Hepatocyte (in vitro differentiated cells): Measurements from ENCODE around the gene KIAA0319L. TPM values are rescaled to one million over a fixed set of nuclear protein-coding genes. Genes with fewer than 3 reads are reported as not detected.

Experiments
- DNase-seq: peaks from one replicate; pipeline ENCODE4 v3.0.0-alpha.2; 2016; ENCODE audit warnings: low spot score
- H2AFZ ChIP-seq: fragments of 200-600 bp; sonication (generic); 2 replicates; pipeline ENCODE4 v1.6.0; 2016; ENCODE audit warnings: antibody characterized with exemption, mild to moderate bottlenecking
- H3K27ac ChIP-seq: fragments of 200-600 bp; sonication (generic); 2 replicates; pipeline ENCODE4 v1.5.1; 2016; ENCODE audit warnings: mild to moderate bottlenecking
- H3K27me3 ChIP-seq: fragments of 200-600 bp; sonication (generic); 2 replicates; pipeline ENCODE4 v1.6.1; 2016
- H3K36me3 ChIP-seq: fragments of 200-600 bp; sonication (generic); replicated peaks from 2 replicates; pipeline ENCODE4 v1.5.1; 2016; ENCODE audit warnings: low read depth; ENCODE audit not compliant: insufficient read depth
- H3K4me1 ChIP-seq: fragments of 200-600 bp; sonication (generic); 2 replicates; pipeline ENCODE4 v1.5.1; 2016; ENCODE audit warnings: mild to moderate bottlenecking, moderate library complexity; ENCODE audit not compliant: insufficient read depth
- H3K4me2 ChIP-seq: fragments of 200-600 bp; sonication (generic); 2 replicates; pipeline ENCODE4 v1.6.0; 2016
- H3K4me3 ChIP-seq: fragments of 200-600 bp; sonication (generic); 2 replicates; pipeline ENCODE4 v1.5.1; 2016; ENCODE audit warnings: mild to moderate bottlenecking
- H3K79me2 ChIP-seq: fragments of 200-600 bp; sonication (generic); 2 replicates; pipeline ENCODE4 v1.6.0; 2017; ENCODE audit warnings: mild to moderate bottlenecking
- H3K9me2 ChIP-seq: fragments of 200-600 bp; sonication (generic); replicated peaks from 2 replicates; pipeline ENCODE4 v1.6.0; 2017; ENCODE audit warnings: mild to moderate bottlenecking; ENCODE audit not compliant: insufficient read depth
- H3K9me3 ChIP-seq: fragments of 200-600 bp; sonication (generic); 2 replicates; pipeline ENCODE4 v1.5.1; 2016; ENCODE audit warnings: low read depth, mild to moderate bottlenecking
- H4K20me1 ChIP-seq: fragments of 200-600 bp; sonication (generic); 2 replicates; pipeline ENCODE4 v1.6.0; 2016; ENCODE audit warnings: mild to moderate bottlenecking; ENCODE audit not compliant: insufficient read depth, poor library complexity, severe bottlenecking
- EZH2 ChIP-seq: fragments of 200-600 bp; sonication (generic); IDR thresholded peaks from 2 replicates; pipeline ENCODE4 v1.6.1; 2016; ENCODE audit warnings: antibody characterized with exemption, mild to moderate bottlenecking, borderline replicate concordance
- EZH2phosphoT487 ChIP-seq: fragments of 200-600 bp; sonication (generic); IDR thresholded peaks from one replicate; pipeline ENCODE4 v1.6.1; 2018; ENCODE audit warnings: antibody characterized with exemption, mild to moderate bottlenecking, low read depth, moderate library complexity; ENCODE audit not compliant: unreplicated experiment, severe bottlenecking
- WGBS: methylation state at CpG from one replicate; pipeline ENCODE4 v1.1.6; 2016; ENCODE audit warnings: low lambda C conversion rate; ENCODE audit errors: missing lambda C conversion rate; 5-methylcytosine and 5-hydroxymethylcytosine counted together
- polyA plus RNA-seq: library from polyadenylated mRNA; unstranded; fragments of >200 nt; fragmentation: Nextera tagmentation; extraction: Ambion mirVana; gene quantifications from 2 replicates; pipeline ENCODE4 v1.2.1, GENCODE V29; 2016
- total RNA-seq: library from RNA; depleted of rRNA; stranded (reverse); fragments of >200 nt; gene quantifications from 2 replicates; pipeline ENCODE4 v1.2.3, GENCODE V29; 2014
- TF ChIP-seq, protein P1 (sequence below): fragments of 200-600 bp; sonication (generic); IDR thresholded peaks from 2 replicates; pipeline ENCODE4 v1.5.1; 2016; ENCODE audit warnings: antibody characterized with exemption, mild to moderate bottlenecking; ENCODE audit not compliant: poor library complexity

KIAA0319L gene
- total and polyA plus RNA-seq, 2 experiments from 2014 or later: 56.3 to 77.7 TPM

DNA sequence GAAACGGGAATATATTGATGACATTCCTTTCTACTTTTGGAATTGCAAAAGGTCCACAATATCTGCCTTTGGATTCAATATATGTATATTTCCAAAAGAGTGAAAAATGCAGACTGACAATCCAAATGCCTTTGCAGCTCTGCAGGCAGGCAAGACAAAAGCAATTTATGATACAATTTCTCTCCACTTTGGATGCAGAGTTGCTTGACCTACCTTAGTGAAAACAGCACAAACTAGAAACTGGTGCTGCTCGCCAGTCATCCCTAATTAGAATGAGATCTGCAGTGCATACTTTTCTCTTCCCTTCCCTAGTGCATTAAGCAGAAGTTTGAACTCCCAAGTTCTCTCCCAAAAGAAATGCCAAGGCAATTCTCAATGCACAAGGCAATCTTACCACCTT is 56.8 kb downstream of the KIAA0319L start:
- no peak for DNase-seq
- H3K9me3 ChIP-seq: no peaks in the 10 kb centered on the region
- H3K27me3 ChIP-seq: no peaks in the 10 kb centered on the region
- no peak overlapping the region for H2AFZ ChIP-seq
- peaks cover 16% of the 10 kb centered on the region for H3K4me1 ChIP-seq
- H4K20me1 ChIP-seq: no peaks in the 10 kb centered on the region
- H3K27ac ChIP-seq: peak overlapping the region; percentile 41
- no peaks in the 10 kb centered on the region for H3K36me3 ChIP-seq
- H3K9me2 ChIP-seq: no peaks in the 10 kb centered on the region
- H3K4me2 ChIP-seq: peak overlapping the region; percentile 14
- TF ChIP-seq, protein P1, sequence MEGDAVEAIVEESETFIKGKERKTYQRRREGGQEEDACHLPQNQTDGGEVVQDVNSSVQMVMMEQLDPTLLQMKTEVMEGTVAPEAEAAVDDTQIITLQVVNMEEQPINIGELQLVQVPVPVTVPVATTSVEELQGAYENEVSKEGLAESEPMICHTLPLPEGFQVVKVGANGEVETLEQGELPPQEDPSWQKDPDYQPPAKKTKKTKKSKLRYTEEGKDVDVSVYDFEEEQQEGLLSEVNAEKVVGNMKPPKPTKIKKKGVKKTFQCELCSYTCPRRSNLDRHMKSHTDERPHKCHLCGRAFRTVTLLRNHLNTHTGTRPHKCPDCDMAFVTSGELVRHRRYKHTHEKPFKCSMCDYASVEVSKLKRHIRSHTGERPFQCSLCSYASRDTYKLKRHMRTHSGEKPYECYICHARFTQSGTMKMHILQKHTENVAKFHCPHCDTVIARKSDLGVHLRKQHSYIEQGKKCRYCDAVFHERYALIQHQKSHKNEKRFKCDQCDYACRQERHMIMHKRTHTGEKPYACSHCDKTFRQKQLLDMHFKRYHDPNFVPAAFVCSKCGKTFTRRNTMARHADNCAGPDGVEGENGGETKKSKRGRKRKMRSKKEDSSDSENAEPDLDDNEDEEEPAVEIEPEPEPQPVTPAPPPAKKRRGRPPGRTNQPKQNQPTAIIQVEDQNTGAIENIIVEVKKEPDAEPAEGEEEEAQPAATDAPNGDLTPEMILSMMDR: no peak
- H3K4me3 ChIP-seq: no peak overlapping the region
- 53% methylated on average over 2 of the region's 2 CpGs for WGBS
- H3K79me2 ChIP-seq: peaks cover 9% of the 10 kb centered on the region

DNA sequence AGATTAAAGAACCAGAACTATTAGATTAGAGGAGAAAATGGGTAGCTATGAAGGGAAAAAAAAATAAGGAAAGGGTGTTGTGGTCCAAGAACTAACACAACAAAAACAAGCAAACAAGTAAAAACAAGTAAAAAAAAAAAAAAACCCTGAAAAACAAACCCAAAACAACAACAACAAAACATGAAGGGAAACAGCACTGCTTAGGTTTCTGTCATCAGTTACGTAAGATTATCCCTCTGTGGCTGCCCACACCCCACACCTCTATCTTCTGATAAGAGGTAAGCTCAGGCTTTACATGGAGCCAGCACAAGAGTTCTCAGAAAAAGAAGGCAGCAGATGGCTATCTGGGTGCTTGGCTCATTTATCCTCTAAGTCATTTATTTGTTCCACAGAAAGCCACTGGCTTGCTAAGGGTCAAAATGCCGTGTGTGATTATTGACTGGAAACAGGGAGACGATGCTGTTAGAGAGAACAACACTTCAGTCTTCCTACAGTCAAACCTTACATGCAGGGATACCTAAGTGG is 57.5 kb downstream of the KIAA0319L start:
- no peak for TF ChIP-seq EZH2
- TF ChIP-seq, protein P1: no peak
- Histone ChIP-seq H3K36me3 (no peaks in the 10 kb centered on the region), H3K9me3 (no peaks in the 10 kb centered on the region), H3K4me3 (no peak overlapping the region), H3K27me3 (no peaks in the 10 kb centered on the region), H3K4me1 (peaks cover 16% of the 10 kb centered on the region), H3K9me2 (no peaks in the 10 kb centered on the region), H3K27ac (peak overlapping the region; percentile 41), H2AFZ (no peak overlapping the region), H4K20me1 (no peaks in the 10 kb centered on the region), H3K79me2 (peaks cover 5% of the 10 kb centered on the region), H3K4me2 (peak overlapping the region; percentile 14)
- DNase-seq: peak; percentile 24
- 27% methylated on average over 3 of the region's 3 CpGs for WGBS

DNA sequence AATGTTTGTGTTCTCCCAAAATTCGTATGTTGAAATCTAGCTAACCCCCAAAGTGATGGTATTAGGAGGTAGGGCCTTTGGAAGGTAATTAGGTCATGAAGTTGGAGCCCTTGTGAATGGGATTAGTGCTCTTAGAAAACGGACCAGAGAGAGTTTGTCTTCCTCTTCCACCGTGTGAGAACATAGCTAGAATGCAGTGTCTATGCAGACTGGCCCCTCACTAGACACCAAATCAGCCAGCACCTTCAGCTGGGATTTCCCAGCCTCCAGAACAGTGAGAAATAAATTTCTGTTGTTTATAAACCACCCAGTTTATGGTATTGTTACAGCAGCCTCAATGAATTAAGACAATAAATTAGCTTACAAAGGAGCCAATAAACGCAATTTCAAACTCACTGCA is 58.0 kb downstream of the KIAA0319L start:
- Histone ChIP-seq H2AFZ (no peak overlapping the region), H3K4me1 (peaks cover 16% of the 10 kb centered on the region), H3K4me3 (no peak overlapping the region), H3K36me3 (no peaks in the 10 kb centered on the region), H3K27ac (peak overlapping the region; percentile 30), H3K9me3 (no peaks in the 10 kb centered on the region), H3K4me2 (no peak overlapping the region), H3K27me3 (no peaks in the 10 kb centered on the region), H3K9me2 (no peaks in the 10 kb centered on the region), H4K20me1 (no peaks in the 10 kb centered on the region), H3K79me2 (peaks cover 5% of the 10 kb centered on the region)
- no peak for TF ChIP-seq EZH2phosphoT487
- no peak for TF ChIP-seq EZH2
- TF ChIP-seq, protein P1: no peak
- 51% methylated on average over 4 of the region's 4 CpGs for WGBS
- DNase-seq: no peak

DNA sequence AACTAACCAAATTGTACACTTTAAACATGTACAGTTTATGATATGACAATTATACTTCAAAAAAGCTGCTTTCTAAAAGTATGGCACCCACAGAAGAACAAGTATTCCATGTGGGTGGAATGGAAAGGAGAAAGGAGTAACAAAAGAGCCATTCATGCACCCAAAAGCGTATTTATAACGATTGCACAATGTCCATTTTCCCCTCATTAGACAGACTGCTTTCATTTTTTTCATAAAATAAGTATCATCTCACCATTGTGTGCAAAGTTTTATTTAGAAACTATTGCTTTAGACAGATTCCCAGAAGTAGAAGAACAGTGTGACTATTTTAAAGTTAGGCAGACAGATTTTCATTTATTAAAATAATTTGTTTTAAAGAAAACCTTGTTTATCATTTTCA is 59.6 kb downstream of the KIAA0319L start:
- no peak for DNase-seq
- no peaks in the 10 kb centered on the region for H4K20me1 ChIP-seq
- H3K9me3 ChIP-seq: no peaks in the 10 kb centered on the region
- H2AFZ ChIP-seq: no peak overlapping the region
- H3K4me3 ChIP-seq: no peak overlapping the region
- H3K4me2 ChIP-seq: no peak overlapping the region
- no peaks in the 10 kb centered on the region for H3K9me2 ChIP-seq
- peaks cover 5% of the 10 kb centered on the region for H3K79me2 ChIP-seq
- peaks cover 16% of the 10 kb centered on the region for H3K4me1 ChIP-seq
- no peak overlapping the region for H3K27ac ChIP-seq
- H3K27me3 ChIP-seq: no peaks in the 10 kb centered on the region
- WGBS: 91% methylated on average over 2 of the region's 2 CpGs
- no peaks in the 10 kb centered on the region for H3K36me3 ChIP-seq
- TF ChIP-seq EZH2: no peak
- TF ChIP-seq, protein P1: no peak
- TF ChIP-seq EZH2phosphoT487: no peak
